Neural cell (in vitro differentiated cells): Measurements from ENCODE around the gene GYPC. TPM values are rescaled to one million over a fixed set of nuclear protein-coding genes. Genes with fewer than 3 reads are reported as not detected.

Experiments
- H2AFZ ChIP-seq: fragments of 200-600, 300-800 bp; sonication (generic), shearing (Covaris generic); 2 replicates; pipeline ENCODE4 v1.6.0; 2014; ENCODE audit warnings: low read depth, mild to moderate bottlenecking, antibody characterized with exemption, low read length, moderate library complexity
- H3F3A ChIP-seq: fragments of 200-600 bp; shearing (Covaris generic); 2 replicates; pipeline ENCODE4 v1.6.1; 2016; ENCODE audit warnings: mild to moderate bottlenecking, moderate library complexity, mixed read lengths, antibody characterized with exemption, low read length; ENCODE audit not compliant: insufficient read depth, poor library complexity, severe bottlenecking
- H3K27ac ChIP-seq: fragments of 200-600, 300-800 bp; sonication (generic), shearing (Covaris generic); 2 replicates; pipeline ENCODE4 v1.5.1; 2014; ENCODE audit warnings: mild to moderate bottlenecking, low read length, moderate library complexity
- H3K27me3 ChIP-seq: fragments of 300-800, 200-600 bp; sonication (generic), shearing (Covaris generic); 2 replicates; pipeline ENCODE4 v1.6.0; 2014; ENCODE audit warnings: mild to moderate bottlenecking, low read depth, low read length, moderate library complexity; ENCODE audit not compliant: insufficient read depth
- H3K36me3 ChIP-seq: fragments of 300-800, 200-600 bp; sonication (generic), shearing (Covaris generic); 2 replicates; pipeline ENCODE4 v1.5.1; 2014; ENCODE audit warnings: mild to moderate bottlenecking, antibody characterized with exemption, low read length, moderate library complexity; ENCODE audit not compliant: insufficient read depth
- H3K4me2 ChIP-seq: fragments of 300-800, 200-600 bp; sonication (generic), shearing (Covaris generic); 2 replicates; pipeline ENCODE4 v1.6.0; 2014; ENCODE audit warnings: mild to moderate bottlenecking, low read length
- H3K4me3 ChIP-seq: fragments of 300-800, 200-600 bp; sonication (generic), shearing (Covaris generic); 2 replicates; pipeline ENCODE4 v1.5.1; 2014; ENCODE audit warnings: mild to moderate bottlenecking, low read length, moderate library complexity
- H3K79me2 ChIP-seq: fragments of 200-600 bp; shearing (Covaris generic); replicated peaks from 2 replicates; pipeline ENCODE4 v1.6.0; 2014; ENCODE audit warnings: mild to moderate bottlenecking, low read length, moderate library complexity; ENCODE audit not compliant: insufficient read depth
- H3K9ac ChIP-seq: fragments of 300-800, 200-600 bp; sonication (generic), shearing (Covaris generic); 2 replicates; pipeline ENCODE4 v1.6.1; 2016; ENCODE audit warnings: mild to moderate bottlenecking, low read length, mixed read lengths
- H3K9me2 ChIP-seq: fragments of 200-600 bp; shearing (Covaris generic); 2 replicates; pipeline ENCODE4 v1.6.1; 2016; ENCODE audit warnings: mild to moderate bottlenecking, low read length, mixed read lengths; ENCODE audit not compliant: insufficient read depth
- H3K9me3 ChIP-seq: fragments of 200-600, 300-800 bp; sonication (generic), shearing (Covaris generic); 2 replicates; pipeline ENCODE4 v1.6.1; 2016; ENCODE audit warnings: mild to moderate bottlenecking, mixed run types, low read length, moderate library complexity, mixed read lengths
- H4K20me1 ChIP-seq: fragments of 200-600 bp; shearing (Covaris generic); 2 replicates; pipeline ENCODE4 v1.6.1; 2016; ENCODE audit warnings: mild to moderate bottlenecking, mixed run types; ENCODE audit not compliant: insufficient read depth
- CTCF ChIP-seq: fragments of 450-650 bp; IDR thresholded peaks from 2 replicates; pipeline ENCODE4 v1.5.1; 2014; ENCODE audit warnings: antibody characterized with exemption, mild to moderate bottlenecking, moderate library complexity; ENCODE audit not compliant: poor library complexity, severe bottlenecking
- EP300 ChIP-seq: fragments of 450-650 bp; conservative IDR thresholded peaks from 2 replicates; pipeline ENCODE4 v1.6.1; 2014; ENCODE audit warnings: antibody characterized with exemption, mild to moderate bottlenecking, moderate library complexity; ENCODE audit not compliant: poor library complexity, severe bottlenecking
- EZH2 ChIP-seq: fragments of 200-600, 300-800 bp; shearing (Covaris generic), sonication (generic); IDR thresholded peaks from 2 replicates; pipeline ENCODE4 v1.6.1; 2014; ENCODE audit warnings: antibody characterized with exemption, low read length, borderline replicate concordance, mild to moderate bottlenecking; ENCODE audit not compliant: insufficient read depth, poor library complexity, severe bottlenecking
- MXI1 ChIP-seq: fragments of 450-650 bp; conservative IDR thresholded peaks from 2 replicates; pipeline ENCODE4 v1.6.1; 2014; ENCODE audit warnings: antibody characterized with exemption, mild to moderate bottlenecking; ENCODE audit not compliant: poor library complexity, severe bottlenecking
- POLR2AphosphoS5 ChIP-seq: IDR thresholded peaks from 2 replicates; pipeline ENCODE4 v1.6.1; 2012
- RAD21 ChIP-seq: fragments of 450-650 bp; conservative IDR thresholded peaks from 2 replicates; pipeline ENCODE4 v1.6.1; 2014; ENCODE audit warnings: antibody characterized with exemption, mild to moderate bottlenecking, moderate library complexity
- REST ChIP-seq: IDR thresholded peaks from 2 replicates; pipeline ENCODE4 v1.6.1; 2012; ENCODE audit warnings: borderline replicate concordance
- SMC3 ChIP-seq: fragments of 450-650 bp; conservative IDR thresholded peaks from 2 replicates; pipeline ENCODE4 v1.6.1; 2014; ENCODE audit warnings: antibody characterized with exemption, mild to moderate bottlenecking, moderate library complexity; ENCODE audit not compliant: poor library complexity
- TAF1 ChIP-seq: IDR thresholded peaks from 2 replicates; pipeline ENCODE4 v1.6.1; 2012; ENCODE audit warnings: low read depth
- polyA plus RNA-seq: library from polyadenylated mRNA; depleted of rRNA; stranded (reverse); fragments of >200 nt; gene quantifications from 2 replicates; pipeline ENCODE4 v1.2.3, GENCODE V29; 2014

The GYPC gene
- polyA plus RNA-seq, 1 donor from 2014 or later: 0.40 TPM

- Histone ChIP-seq H3F3A (no peaks in the 10 kb centered on the region), H4K20me1 (no peaks in the 10 kb centered on the region), H3K9me3 (peaks cover 6% of the 10 kb centered on the region), H3K36me3 (no peaks in the 10 kb centered on the region), H3K9ac (no peak overlapping the region), H3K27ac (no peak overlapping the region), H3K4me2 (no peak overlapping the region), H3K9me2 (no peaks in the 10 kb centered on the region), H2AFZ (no peak overlapping the region), H3K4me3 (no peak overlapping the region), H3K27me3 (no peaks in the 10 kb centered on the region), H3K79me2 (no peaks in the 10 kb centered on the region)
- TF ChIP-seq MXI1 (no peak), SMC3 (no peak), EP300 (no peak), REST (no peak), CTCF (no peak), EZH2 (no peak), RAD21 (no peak)
These were observed 15.5 kb downstream of the GYPC start for GRCh38 chr2:126671488-126671887.

GRCh38 chr2:126672980-126673605 lies 17.1 kb downstream of the GYPC start:
- H3K4me3 ChIP-seq: no peak overlapping the region
- no peak for TF ChIP-seq CTCF
- no peak for TF ChIP-seq EZH2
- TF ChIP-seq SMC3: no peak
- no peak for TF ChIP-seq TAF1
- no peak for TF ChIP-seq REST
- no peak for TF ChIP-seq POLR2AphosphoS5
- TF ChIP-seq EP300: no peak
- TF ChIP-seq MXI1: no peak
- no peak for TF ChIP-seq RAD21
- no peaks in the 10 kb centered on the region for H3K36me3 ChIP-seq
- no peak overlapping the region for H3K4me2 ChIP-seq
- H3K27me3 ChIP-seq: no peaks in the 10 kb centered on the region
- H3F3A ChIP-seq: no peaks in the 10 kb centered on the region
- no peak overlapping the region for H3K27ac ChIP-seq
- H3K9ac ChIP-seq: no peak overlapping the region
- no peaks in the 10 kb centered on the region for H3K79me2 ChIP-seq
- no peak overlapping the region for H2AFZ ChIP-seq
- H4K20me1 ChIP-seq: no peaks in the 10 kb centered on the region
- H3K9me2 ChIP-seq: no peaks in the 10 kb centered on the region
- H3K9me3 ChIP-seq: peaks cover 6% of the 10 kb centered on the region
